HG02571 (cell line): ENCODE measurements around the gene NEU1.

ENCODE experiments used
- ATAC-seq: cut with Tn5 transposase; IDR thresholded peaks from one replicate; pipeline ENCODE4 v1.9.1; 2021; ENCODE audit warnings: mild to moderate bottlenecking, moderate library complexity; ENCODE audit not compliant: unreplicated experiment

The NEU1 gene

DNA sequence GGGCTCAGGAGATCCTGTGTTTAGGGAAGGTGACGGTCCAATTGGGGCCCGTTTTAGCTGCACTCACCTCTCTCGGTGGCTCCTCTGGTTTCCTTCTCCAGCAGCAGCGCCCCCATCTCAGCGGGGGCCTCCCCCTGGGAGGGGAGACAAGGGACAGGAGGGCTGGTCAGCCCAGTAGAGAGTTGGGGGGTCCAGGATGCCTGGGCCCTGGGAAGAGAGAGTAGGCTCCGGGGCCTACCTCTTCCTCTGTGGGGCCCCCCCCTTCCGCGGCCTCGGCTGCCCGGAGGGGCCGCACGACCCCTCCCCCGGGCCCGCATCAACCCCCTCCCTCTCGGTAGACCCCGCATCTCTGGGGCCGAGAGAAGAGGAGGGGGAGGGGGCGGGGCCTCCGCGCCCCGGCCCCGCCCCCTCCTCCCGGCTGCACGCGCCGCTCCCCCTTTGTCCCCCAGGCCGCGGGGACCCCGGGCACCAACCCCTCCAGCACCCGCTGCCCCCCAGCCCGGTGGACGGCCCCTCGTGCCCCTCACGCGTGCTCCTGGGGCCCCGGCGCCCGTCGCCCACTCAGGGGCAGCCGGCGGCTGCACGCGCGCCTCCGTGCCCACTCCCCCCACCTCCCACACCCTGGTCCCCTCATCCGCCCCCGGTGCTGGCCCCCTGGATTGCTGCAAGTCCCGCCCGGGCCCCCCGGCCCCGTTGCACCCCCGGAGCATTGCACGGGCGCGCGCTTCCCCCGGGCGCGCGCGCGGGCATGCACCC is 34.4 kb upstream of the NEU1 start:
- ATAC-seq: no peak

DNA sequence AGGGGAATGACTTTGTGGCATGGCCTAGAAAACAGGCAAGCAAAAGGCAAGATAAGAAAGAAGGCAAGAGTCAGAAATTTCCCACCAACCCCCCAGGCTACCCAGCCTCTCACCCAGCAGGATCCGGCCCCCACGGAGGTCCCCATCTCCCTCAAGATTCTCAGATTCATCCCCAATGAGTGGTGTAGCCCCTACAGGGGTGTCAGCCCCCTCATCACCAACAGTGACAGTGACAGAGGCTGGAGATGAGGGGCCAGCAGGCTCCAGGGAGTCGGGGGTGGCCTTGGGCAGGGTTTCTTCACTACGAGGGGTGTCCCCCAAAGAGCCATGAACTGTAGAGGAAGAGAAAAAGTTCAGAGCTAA is 33.9 kb upstream of the NEU1 start:
- ATAC-seq: no peak

DNA sequence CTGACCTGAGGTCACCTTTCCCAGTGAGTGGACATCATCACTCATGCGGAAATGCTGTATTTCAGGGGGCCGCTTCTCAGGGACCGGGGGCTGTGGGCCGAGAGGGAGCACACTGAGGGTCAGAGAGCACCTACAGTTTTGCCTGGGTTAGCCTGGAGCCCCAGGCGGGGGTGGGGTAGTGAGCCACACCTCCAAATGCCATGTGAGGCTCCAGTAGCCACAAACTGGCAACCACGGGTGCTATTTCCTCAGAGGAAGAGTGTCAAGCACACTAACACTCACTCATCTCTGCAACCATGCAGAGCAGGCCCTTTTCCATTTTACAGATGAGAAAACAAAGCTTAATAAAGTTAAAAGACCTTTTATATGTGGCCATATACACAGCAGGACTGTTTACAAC is 30.2 kb upstream of the NEU1 start:
- no peak for ATAC-seq

DNA sequence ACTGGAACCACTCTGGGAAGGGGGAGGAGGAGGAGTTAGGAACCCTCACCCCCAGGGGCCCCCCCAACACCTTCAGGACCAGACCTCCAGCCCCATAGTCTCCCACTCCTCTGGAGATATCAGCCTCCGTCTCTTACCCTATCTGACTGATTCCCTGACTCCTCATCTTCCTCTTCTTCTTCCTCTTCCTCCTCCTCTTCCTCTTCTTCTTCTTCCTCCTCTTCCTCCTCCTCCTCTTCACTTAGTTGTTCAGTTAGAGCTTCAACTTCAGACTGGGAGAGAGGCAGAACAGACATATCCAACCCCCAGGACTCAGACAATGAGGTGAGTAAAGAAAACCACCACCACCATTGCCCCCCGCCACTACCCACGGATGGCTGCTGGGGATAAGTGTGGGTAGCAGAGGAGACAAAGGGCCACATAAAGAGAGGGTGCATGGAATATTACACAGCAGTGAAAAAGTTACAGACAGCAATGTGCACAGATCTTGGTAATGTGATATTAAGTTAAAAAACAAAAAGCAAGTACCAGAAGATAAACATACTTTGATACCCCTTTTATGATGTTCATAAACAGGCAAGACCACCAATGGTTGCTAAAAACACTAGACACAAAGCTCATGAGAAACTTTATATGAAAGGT is 26.8 kb upstream of the NEU1 start:
- no peak for ATAC-seq

DNA sequence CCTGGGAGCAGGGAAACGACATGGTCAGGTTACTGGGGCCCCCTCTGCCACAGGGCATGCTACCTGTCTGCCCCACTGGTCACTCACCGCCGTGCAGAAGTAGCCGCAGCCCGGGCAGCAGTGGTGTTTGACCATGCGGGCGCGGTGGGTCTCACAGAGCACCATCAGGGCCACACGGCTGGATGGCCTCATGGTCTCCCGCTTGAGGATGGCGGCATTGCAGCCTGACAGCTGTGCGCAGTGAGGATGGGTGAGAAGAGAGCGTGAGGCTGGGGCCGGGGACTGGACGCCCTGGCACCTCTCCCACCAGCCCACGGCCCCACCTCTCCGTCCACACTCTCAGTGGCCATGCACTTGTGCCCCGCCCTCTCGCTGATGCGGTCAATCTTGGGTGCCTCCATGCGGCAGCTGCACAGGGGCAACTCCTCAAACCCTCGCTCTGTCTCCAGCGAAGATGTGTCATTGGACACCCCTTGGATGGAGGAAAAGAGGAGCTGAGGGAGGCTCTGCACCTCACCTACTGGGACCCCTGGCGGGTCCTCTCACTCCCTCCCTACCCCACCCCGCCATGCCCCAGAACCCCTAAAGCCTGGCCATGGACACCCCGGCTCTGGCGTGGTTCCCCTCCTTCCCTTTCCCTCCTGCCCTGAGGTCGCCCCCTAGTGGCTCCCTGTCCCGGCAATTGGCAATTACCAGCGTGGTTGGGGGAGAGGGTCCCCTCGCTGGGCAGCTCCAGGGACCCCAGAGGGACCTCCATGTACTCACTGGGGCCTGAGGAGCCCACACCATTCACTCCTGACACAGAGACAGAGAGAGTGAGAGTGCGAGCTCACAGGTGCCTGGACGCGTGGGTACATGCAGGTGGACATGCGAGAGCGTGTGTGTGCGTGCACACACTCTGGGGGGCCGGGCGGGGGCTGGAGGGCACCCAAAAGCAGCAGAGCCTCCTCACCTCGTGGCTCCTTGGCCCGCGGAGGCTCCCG is 25.9 kb upstream of the NEU1 start:
- ATAC-seq: no peak

DNA sequence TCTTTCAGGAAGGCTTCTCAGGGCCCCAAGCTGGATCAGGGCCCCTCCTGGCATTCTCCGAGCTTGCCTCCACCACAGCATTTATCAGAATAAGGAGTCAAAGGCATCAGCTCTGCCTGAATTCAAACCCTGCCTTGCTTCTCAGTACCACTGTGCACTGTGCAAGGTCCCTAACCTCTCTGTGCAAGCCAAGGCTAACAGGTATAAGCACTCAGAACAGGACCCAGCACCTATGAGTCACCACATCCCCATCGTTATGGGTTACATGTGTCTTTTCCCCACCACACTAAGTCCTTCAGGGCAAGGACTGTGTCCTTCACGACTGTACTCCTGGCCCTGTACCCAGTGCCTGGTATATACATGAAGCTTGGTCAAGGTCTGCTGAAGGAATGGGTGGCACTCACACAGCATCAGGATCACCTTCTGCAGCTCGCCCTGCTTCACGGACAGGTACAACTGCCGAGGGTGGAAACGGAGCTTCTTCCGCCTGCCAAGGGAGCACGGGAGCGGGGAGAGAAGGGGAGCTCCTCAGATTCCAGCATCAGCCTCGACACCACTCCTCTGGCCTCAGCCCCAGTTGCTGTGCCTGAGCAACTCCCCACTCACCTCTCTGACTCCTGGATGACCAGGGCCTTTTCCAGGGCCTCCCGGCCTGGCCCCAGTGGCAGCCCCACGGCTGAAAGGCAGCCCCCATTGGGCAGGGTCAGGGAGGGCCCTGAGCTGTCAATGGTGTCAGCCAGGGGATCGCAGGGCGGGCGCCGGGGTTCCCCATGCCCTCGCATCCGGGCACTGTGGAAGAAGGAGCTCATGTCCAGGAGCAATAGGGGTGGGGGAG is 24.8 kb upstream of the NEU1 start:
- ATAC-seq: no peak

DNA sequence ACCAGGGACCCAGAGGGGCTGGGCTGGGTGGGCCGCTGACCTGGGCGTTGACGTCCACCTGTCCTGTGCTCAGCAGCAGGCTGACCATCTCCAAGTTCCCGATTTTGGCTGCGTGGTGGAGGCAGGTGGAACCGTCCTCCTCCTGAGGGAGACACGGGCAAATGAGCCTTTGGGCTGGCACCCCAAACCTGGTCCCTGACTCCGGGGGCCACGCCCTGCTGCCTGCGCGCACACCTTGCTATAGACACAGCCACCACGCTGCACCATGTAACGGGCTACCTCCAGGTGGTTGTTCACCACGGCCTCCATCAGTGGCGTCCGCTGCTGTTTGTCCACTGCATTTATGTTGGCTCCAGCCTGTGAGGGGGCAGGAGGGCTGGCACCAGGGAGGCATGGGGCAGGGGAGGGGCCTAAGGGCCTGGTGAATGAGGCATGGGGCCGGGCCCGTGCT is 23.9 kb upstream of the NEU1 start:
- ATAC-seq: no peak

DNA sequence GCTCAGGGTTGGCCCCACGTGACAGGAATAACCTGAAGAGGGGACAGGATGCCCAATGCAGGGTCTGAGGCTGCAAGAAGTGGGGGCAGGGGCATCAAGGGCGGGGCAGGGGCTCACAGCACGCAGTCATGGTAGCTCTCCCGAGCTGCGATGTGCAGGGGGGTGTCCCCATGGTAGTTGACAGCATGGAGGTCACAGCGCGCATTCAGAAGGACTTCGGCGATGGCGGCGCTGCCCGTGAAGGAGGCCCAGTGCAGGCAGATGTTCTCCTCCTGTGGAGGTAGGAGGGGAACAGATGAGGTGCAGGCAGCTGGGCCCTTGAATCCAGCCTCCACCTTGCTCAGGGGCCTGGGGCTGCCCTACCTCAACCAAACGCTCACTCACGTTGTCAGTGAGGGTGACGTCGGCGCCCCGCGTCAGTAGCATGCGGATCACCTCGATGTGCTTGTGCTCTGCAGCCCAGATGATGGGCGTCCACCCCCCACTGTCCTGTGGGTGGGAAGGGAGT is 22.0 kb upstream of the NEU1 start:
- no peak for ATAC-seq

DNA sequence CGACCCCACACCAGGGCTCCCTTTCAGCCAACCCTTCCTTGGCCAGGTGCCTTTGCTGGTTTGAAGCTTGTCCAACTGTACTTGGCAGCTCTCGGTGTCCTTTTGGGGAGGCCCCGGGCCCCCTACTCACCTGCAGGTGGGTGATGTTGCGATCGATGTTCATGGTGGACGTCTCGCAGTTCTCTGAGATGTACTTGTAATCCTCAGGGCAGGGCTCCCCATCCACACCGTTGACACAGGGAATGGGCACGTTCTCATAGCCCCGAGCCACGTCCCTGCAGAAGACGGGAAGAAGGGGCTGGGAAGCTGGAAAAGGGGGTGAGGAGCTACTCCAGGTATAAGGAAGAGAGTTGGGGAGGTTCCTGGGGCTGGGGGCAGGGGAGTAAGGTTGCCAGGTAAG is 21.1 kb upstream of the NEU1 start:
- ATAC-seq: no peak

DNA sequence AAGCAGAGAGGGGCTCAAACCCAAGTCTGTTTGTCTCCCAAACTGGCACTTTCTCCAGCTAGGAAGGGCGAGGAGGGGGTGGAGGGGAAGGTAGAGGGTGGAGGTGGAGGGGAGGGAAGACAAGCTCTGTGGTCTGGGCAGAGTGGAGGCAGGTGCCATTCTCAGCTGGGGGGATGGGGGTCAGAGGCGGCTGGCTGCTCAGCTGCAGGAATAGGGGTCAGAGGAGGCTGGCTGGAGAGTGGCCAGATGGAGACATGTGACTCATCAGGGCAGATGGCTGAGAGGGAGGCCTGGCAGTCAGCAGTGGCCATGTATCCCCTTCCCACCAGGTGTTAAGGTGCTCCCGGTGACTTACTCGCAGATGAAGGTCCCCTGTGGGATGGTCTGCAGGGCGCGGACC is 19.7 kb upstream of the NEU1 start:
- no peak for ATAC-seq

DNA sequence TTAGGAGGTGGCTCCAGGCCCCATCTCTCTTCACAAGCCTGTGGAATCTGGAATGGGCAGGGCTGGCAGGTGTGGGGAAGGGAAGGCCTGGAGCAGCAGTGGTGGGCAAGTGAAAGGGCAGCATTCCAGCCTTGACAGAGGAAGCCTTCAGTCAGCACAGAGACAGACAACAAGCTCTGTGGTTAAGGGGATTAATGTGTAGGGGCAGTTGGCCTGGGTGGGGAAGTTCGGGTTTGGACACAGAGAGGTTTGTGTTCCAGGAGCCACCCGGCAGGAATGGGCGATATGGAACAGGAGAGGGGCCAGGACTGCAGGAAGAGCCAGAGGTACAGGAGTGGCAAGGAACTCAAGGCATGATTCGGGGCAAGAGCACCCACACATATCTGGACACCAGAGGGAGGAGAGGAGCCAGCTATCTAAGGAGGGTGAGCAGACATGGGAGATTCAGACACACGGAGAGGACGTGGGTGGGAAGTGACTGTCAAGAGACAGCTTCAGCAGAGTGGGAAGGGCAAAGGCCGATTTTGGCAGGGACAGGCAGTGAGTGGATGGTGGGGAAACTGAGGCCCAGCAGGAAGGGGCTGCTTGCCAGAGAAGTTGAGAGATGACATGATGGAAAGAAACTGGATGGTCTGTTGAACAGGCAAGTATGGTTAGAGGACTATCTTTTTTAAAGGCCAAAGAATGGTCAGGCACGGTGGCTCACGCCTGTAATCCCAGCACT is 18.7 kb upstream of the NEU1 start:
- no peak for ATAC-seq

DNA sequence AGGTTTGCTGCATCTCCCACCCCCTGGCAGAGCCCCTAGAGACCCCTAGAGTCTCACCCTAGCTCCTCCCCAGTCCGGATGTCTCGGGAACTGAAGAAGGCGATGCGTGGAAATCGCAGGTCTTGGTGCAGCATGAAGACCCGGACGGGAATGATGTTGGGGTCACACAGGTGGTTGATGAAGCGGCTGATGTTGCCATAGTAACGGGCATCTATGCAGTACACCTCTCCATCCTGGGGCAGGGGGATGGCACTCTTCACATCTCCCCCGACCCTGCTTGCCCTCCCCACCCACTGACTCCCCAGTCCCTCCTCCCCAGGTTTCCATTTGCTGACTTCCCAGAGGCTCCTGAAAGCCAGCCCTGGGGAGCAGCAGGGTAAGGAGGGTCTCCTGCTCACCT is 18.0 kb upstream of the NEU1 start:
- ATAC-seq: no peak

DNA sequence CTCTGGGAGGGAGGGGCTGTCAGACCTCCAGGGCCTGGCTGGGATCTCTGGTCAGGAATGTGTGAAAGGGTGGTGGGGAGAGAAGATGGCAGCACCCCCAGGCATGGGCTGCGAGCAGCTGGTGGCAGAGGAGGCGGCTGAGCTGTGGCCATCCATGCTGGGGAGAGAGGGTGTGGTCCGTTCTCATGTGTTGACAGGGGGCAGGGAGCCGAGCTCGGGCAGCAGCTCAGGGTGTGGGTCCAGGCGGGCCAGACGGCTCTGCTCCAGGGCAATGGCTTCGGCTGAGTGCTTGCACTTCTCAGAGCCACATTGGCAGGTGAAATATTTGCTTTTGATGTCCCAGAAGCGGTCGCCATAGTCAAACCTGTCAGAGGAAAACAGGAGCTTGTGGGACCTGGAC is 17.3 kb upstream of the NEU1 start:
- no peak for ATAC-seq

DNA sequence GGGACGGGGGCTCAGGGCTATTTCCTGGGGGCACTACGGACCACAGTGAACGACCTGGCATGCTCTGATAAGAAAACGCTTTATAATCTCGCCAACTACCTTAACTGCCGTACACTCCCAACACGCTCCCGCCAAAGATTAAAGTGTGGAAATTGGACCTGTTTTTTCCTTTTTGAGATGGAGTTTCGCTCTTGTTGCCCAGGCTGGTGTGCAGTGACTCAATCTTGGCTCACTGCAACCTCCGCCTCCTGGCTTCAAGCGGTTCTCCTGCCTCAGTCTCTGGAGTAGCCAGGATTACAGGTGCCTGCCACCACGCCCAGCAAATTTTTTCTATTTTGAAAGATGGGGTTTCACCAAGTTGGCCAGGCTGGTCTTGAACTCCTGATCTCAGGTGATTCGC is 16.5 kb upstream of the NEU1 start:
- ATAC-seq: no peak

DNA sequence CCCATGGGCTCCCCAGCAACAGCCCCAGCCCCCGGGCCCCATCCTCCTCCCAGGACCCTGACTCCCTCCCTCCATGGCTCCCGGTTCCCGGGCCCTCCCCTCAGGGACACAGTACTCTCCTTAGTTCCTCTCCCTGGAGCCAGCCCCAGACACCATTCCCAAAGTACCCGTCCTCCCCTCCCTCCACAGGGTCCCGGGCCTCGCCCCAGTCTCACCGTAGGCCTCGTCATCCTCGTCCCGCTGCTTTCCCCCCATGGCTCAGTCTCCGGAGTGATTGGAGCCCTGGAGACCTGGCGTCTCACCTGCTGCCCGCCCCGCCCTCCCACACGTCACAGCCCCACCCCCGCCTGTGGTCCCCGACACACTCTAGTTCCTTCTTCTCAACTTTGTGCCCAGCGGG is 16.1 kb upstream of the NEU1 start, which contains the start of gene SLC44A4:
SLC44A4 (minus strand) TSS at position 272 of the 400 bp plus-strand sequence; CDS start at position 255, 17 bp downstream.
- no peak for ATAC-seq

DNA sequence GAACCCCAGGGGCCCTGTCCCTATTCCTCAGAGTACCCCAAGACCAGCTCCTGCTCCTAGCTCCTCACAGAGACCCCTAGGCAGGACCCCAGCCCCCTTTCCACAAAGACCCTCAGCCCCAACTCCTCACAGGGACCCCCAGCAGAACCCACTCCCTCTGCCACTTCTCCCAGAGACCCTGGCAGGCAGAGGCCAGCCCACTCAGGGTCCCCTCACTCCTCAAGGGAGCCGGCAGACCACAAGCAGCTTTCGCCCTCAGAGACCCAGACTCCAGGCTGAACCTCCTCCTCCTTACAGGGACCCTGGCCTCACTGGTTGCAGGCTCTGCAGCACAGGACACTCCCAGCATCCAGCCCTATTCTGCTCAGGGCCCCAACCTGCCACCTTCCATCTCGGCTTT is 15.6 kb upstream of the NEU1 start:
- no peak for ATAC-seq

DNA sequence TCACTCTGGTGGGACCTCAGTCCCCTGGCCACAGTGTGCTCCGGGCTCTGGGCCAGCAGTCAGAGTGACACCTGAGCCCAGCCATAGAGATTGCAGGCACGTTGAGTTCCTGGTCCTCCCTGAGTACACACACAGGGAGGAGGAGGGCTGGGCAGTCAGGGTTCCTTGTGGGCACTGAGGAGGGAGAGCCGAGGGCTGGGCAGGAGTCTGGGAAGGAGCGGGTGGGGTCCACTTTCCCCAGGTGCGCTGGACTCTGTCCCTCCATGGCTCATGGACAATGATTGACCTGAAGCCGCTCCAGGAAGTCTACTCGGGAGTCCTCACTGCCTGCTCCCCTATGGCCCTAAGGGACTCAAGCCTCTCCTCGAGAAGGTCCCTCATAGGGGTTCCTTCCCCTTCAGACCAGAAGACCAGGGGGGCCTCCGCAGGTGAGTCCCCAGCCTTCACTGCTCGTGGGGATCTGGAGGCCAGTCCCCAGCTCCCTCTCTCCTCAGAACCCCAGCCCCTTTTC is 15.1 kb upstream of the NEU1 start:
- no peak for ATAC-seq

DNA sequence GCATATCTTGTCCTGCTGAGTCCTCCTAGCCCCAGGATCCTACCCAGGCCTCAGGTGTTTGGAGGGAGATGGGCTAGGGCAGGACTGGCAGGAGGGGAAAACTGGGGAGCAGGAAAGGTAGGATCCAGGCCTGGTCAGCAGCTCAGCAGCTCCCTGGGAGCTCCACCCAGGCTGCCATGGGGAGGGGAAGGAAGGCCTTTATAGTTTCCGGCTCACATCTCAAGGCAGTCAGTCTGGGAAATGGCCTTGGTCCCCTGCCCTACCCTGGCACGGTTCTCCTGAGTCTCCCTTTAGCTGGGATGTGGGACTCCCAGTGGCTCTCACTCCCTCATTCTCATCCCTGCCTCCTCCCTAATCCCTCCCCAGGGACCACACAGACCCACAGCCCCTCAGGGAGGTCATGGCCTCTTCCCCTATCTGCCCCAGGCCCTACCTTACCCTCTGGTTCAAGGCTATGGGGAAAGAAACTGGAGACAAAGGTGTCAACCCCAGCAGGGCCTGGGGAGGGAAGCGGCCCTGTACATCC is 14.6 kb upstream of the NEU1 start:
- ATAC-seq: no peak

DNA sequence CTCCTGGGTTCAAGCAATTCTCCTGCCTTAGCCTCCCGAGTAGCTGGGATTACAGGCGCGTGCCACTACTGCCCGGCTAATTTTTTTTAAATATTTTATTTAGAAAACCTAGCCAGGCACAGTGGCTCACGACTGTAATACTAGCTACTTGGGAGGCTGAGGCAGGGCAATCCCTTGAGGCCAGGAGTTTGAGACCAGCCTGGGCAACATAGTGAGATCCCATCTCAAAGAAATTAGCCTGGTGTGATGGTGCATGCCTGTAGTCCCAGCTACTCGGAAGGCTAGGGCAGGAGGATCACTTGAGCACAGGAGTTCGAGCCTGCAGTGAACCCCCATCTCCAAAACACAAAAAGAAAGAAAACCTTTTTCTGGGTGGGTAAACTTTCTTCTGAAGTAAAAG is 13.7 kb upstream of the NEU1 start:
- ATAC-seq: no peak
